Upper lobe of right lung (tissue), 1 donor: ENCODE data around the gene SNAP47. TPM values are rescaled to one million over a fixed set of nuclear protein-coding genes. Genes with fewer than 3 reads are reported as not detected.

ENCODE experiments used
- ATAC-seq: fragments of 200-7000 bp; cut with Tn5 transposase; one replicate; pipeline ENCODE4 v1.9.1; 2020; ENCODE audit warnings: mild to moderate bottlenecking, moderate library complexity
- DNase-seq: peaks from one replicate; pipeline ENCODE4 v3.0.0-alpha.2; 2020
- H3K27ac ChIP-seq: fragments of 200-600 bp; one replicate; pipeline ENCODE4 v1.8.0; 2022
- H3K27me3 ChIP-seq: fragments of 200-600 bp; one replicate; pipeline ENCODE4 v1.8.0; 2022; ENCODE audit warnings: mild to moderate bottlenecking
- H3K36me3 ChIP-seq: fragments of 200-600 bp; one replicate; pipeline ENCODE4 v1.8.0; 2022
- H3K4me1 ChIP-seq: fragments of 200-600 bp; one replicate; pipeline ENCODE4 v1.8.0; 2022
- H3K4me3 ChIP-seq: fragments of 200-600 bp; one replicate; pipeline ENCODE4 v1.8.0; 2022; ENCODE audit warnings: mild to moderate bottlenecking
- H3K9me3 ChIP-seq: fragments of 200-600 bp; one replicate; pipeline ENCODE4 v1.8.0; 2022
- intact Hi-C: fragments of 100-400 bp; cut with DNase I; formaldehyde crosslinking; loops from one replicate; pipeline ENCODE4 v1.11.0; 2022
- total RNA-seq: library from RNA; stranded (reverse); fragmentation: NEBNext Ultra II Directional; extraction: Animal tissue kit (Norgen Biotek cat#: 25700); gene quantifications from one replicate; pipeline ENCODE4 v1.2.1, GENCODE V29; 2021
- TF ChIP-seq, protein P1 (sequence below): fragments of 200-600 bp; IDR thresholded peaks from one replicate; pipeline ENCODE4 v1.8.0; 2022; ENCODE audit warnings: antibody characterized with exemption
- donor health status: DM: no; HTN: yes; CAD: no; lungs with severe emphysema.

SNAP47 gene
- total RNA-seq, 1 donor from 2014 or later = 27.7 TPM

DNA sequence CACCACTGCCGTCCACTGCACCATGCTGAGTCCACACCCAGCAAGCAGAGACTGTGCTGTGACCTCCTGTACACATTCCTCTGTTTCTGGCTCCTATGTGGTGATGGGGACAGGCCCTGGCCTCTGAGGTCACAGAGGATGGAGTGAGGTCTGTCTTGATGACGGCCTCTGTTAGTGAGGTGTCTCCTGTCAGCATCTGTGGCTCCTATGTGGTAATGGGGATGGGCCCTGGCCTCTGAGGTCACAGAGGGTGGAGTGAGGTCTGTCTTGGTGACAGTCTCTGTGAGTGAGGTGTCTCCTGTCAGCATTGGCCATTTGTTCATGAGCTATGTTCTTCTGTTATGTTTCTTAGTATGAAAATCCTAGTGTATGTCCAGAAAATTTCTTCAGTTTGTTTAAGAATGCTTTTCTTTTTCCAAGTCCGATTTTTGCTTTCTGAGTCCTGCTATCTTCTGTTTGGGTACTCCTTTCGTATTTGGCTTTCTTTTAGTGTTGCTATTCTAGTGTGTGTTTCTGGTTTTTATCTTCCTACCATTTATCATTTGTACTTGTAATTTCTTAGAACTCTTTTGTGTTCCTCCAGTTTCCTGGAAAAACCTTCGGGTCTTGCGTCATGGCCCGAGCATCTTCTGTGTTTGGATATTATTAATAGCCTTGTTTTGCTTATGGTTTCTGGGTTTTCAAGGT, 13.4 kb downstream of the SNAP47 start:
- TF ChIP-seq, protein P1, sequence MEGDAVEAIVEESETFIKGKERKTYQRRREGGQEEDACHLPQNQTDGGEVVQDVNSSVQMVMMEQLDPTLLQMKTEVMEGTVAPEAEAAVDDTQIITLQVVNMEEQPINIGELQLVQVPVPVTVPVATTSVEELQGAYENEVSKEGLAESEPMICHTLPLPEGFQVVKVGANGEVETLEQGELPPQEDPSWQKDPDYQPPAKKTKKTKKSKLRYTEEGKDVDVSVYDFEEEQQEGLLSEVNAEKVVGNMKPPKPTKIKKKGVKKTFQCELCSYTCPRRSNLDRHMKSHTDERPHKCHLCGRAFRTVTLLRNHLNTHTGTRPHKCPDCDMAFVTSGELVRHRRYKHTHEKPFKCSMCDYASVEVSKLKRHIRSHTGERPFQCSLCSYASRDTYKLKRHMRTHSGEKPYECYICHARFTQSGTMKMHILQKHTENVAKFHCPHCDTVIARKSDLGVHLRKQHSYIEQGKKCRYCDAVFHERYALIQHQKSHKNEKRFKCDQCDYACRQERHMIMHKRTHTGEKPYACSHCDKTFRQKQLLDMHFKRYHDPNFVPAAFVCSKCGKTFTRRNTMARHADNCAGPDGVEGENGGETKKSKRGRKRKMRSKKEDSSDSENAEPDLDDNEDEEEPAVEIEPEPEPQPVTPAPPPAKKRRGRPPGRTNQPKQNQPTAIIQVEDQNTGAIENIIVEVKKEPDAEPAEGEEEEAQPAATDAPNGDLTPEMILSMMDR = no peak
- Histone ChIP-seq H3K36me3 (peaks cover 22% of the 10 kb centered on the region), H3K27me3 (no peaks in the 10 kb centered on the region), H3K27ac (peak overlapping the region; percentile 24), H3K9me3 (no peaks in the 10 kb centered on the region), H3K4me3 (no peak overlapping the region), H3K4me1 (peaks cover 3% of the 10 kb centered on the region)
- ATAC-seq (peak; percentile 12), DNase-seq (no peak)
- intact Hi-C loops = no loop called here

DNA sequence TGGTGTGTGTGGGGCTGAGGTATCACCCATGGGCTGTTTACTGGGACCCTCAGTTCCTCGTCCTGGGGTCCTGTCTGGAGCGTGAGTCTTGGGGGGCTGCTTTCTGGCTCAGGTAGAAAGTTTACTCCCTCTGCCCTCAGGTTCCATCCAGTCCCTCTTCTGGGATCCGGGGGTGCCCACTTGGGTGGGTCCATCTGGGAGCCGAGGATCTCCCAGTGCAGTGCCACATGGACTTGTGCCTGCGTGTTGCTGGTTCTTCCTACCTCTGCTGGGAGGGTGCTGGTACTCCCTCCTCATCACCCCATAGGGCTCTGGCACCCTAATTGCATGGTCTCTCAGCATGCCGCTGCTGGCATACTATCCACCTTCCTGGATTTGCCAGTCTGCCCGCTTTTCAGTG, 14.0 kb downstream of the SNAP47 start:
- intact Hi-C loops = no loop called here
- Histone ChIP-seq H3K27ac (no peak overlapping the region), H3K4me1 (peaks cover 9% of the 10 kb centered on the region), H3K36me3 (peaks cover 22% of the 10 kb centered on the region), H3K9me3 (no peaks in the 10 kb centered on the region), H3K27me3 (no peaks in the 10 kb centered on the region), H3K4me3 (no peak overlapping the region)
- DNase-seq (no peak), ATAC-seq (no peak)
- TF ChIP-seq, protein P1 = no peak

DNA sequence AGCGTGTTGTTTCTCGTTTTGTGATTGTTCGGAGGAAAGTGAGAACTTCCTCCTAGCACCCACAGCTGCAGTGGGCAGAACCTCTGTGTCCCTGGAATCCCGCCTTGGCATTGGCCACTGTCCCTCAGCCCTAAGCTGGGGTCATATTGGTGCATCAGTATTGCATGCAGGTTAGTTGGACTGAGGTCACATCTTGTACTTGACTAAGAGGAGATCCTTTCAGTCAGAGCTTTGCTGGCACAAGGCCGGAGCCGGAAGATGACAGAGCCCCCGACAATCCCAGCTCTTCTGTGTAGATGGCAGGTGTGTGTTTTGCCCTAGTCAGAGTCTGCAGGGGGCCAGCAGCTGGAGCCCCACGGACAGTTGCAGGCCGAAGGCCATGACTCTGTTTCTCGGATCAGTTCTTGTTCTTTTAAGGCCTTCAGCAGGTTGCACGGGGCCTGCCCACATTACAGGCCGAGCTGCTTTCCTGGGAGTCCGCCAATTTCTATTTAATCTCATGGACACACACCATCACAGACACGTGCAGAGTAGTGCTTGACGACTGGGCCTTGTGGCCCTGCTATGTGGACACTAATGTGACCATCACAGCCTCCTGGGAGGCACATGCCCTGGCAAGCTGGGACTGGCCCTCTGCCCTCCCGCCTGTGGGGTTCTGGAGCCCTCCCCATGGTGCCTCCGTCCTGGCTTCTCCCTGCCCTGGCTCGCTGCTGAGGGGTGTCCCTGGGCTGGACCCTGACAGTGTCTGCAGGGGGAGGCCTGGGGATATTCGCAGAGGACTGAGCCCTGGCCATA, 14.9 kb downstream of the SNAP47 start:
- peaks cover 14% of the 10 kb centered on the region for H3K4me1 ChIP-seq
- H3K36me3 ChIP-seq = peaks cover 22% of the 10 kb centered on the region
- ATAC-seq (peak; percentile 8), DNase-seq (no peak)
- TF ChIP-seq, protein P1 = no peak
- intact Hi-C loops = no loop called here
- H3K27ac ChIP-seq = no peak overlapping the region
- H3K9me3 ChIP-seq = no peaks in the 10 kb centered on the region
- H3K27me3 ChIP-seq = no peaks in the 10 kb centered on the region
- no peak overlapping the region for H3K4me3 ChIP-seq

DNA sequence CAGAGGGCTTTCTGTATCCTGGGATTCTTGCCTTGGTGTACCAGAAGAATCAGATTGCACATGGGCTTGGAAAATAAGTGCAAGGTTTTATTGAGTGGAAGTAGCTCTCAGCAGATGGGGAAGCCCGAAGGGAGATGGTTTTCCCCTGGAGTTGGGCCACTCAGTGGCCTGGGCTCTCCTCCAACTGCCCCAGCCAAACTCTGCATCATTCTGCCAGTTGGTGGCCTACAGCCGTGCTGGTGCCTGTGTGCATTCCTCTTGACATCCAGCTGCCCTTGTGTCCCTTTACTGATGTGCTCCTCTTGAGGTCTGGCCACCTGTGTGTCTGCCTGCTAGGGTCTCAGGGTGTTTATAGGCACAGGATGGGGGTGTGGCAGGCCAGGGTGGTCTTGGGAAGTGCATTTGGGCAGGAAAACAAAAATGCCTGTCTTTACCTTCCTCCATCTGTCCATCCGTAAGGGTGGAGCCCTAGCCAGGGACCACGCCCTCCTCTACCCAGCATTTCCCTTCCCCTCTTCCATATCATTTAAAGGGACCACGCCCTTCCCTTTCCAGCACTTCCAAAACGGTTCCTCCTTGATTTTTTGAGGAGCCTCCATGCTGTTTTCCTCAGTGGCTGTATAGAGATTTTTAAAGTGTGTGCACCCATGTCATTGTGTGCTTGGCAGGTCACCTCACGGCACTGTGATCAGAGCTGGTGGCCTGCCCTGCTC, 18.9 kb downstream of the SNAP47 start:
- TF ChIP-seq, protein P1 = no peak
- Histone ChIP-seq H3K4me1 (peaks cover 18% of the 10 kb centered on the region), H3K27me3 (no peaks in the 10 kb centered on the region), H3K9me3 (no peaks in the 10 kb centered on the region), H3K27ac (no peak overlapping the region), H3K36me3 (peaks cover 9% of the 10 kb centered on the region), H3K4me3 (no peak overlapping the region)
- DNase-seq (no peak), ATAC-seq (no peak)
- intact Hi-C loops = no loop called here

DNA sequence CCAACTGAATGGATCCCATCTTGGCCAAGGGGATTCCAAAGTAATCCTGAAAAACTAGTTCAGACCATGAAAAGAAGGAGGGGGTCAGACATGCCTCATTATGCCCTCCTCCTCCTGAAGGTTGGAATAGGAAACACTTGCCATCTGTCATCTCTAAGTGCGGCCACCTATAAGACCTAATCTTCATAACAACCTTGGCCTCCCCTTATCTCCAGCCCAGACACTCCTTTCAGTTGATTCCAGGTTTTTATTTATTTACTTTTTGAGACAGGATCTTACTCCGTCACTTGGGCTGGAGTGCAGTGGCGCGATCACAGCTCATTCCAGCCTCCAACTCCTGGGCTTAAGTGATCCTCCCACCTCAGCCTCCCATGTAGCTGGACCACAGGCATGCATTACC, 19.7 kb downstream of the SNAP47 start:
- intact Hi-C loops = no loop called here
- TF ChIP-seq, protein P1 = no peak
- peaks cover 18% of the 10 kb centered on the region for H3K4me1 ChIP-seq
- H3K36me3 ChIP-seq = peaks cover 17% of the 10 kb centered on the region
- no peak for DNase-seq
- no peak overlapping the region for H3K27ac ChIP-seq
- H3K9me3 ChIP-seq = no peaks in the 10 kb centered on the region
- no peak for ATAC-seq
- no peak overlapping the region for H3K4me3 ChIP-seq
- no peaks in the 10 kb centered on the region for H3K27me3 ChIP-seq
